ENCODE measurements around the gene COL19A1.
A peak's percentile ranks its signal among the peaks of the same experiment; 100 is the strongest.
"Not testable (repeated sequence)": the region's sequence is repeated elsewhere in the genome, so short reads cannot be mapped to it uniquely, and the experiment has no call there.

The COL19A1 gene

GRCh38 chr6:69901361-69901760 lies 35.0 kb downstream of the COL19A1 start:
- Histone ChIP-seq H3K4me1 (ENCODE audit: control insufficient read depth, insufficient read depth, low read length) (no peaks in the 10 kb centered on the region), H3K27ac (ENCODE audit: low read depth, low read length) (no peak overlapping the region), H3K9ac (ENCODE audit: low read depth, low read length) (no peak overlapping the region), H3K9me3 (ENCODE audit: control insufficient read depth, insufficient read depth, low read length) (no peaks in the 10 kb centered on the region), H3K36me3 (ENCODE audit: control insufficient read depth, insufficient read depth, low read length) (no peaks in the 10 kb centered on the region), H3K27me3 (ENCODE audit: control insufficient read depth, insufficient read depth, low read length) (no peaks in the 10 kb centered on the region), H3K4me3 (ENCODE audit: low read depth, low read length) (no peak overlapping the region)

GRCh38 chr6:69907981-69908498 lies 41.7 kb downstream of the COL19A1 start:
- Histone ChIP-seq H3K4me1 (ENCODE audit: control insufficient read depth, insufficient read depth, low read length) (peaks cover 3% of the 10 kb centered on the region; the same call in 1 of the 2 replicates), H3K27ac (ENCODE audit: low read depth, low read length) (no peak overlapping the region), H3K4me3 (ENCODE audit: low read depth, low read length) (no peak overlapping the region), H3K27me3 (ENCODE audit: control insufficient read depth, insufficient read depth, low read length) (no peaks in the 10 kb centered on the region), H3K9ac (ENCODE audit: low read depth, low read length) (no peak overlapping the region), H3K9me3 (ENCODE audit: control insufficient read depth, insufficient read depth, low read length) (no peaks in the 10 kb centered on the region), H3K36me3 (ENCODE audit: control insufficient read depth, insufficient read depth, low read length) (no peaks in the 10 kb centered on the region)

GRCh38 chr6:69913361-69913760 lies 47.0 kb downstream of the COL19A1 start:
- no peaks in the 10 kb centered on the region for H3K27me3 ChIP-seq (ENCODE audit: control insufficient read depth, insufficient read depth, low read length)
- H3K27ac ChIP-seq (ENCODE audit: low read depth, low read length): peak overlapping the region; percentile 55
- H3K9ac ChIP-seq (ENCODE audit: low read depth, low read length): no peak overlapping the region
- H3K4me1 ChIP-seq (ENCODE audit: control insufficient read depth, insufficient read depth, low read length): peaks cover 6% of the 10 kb centered on the region; the same call in 1 of the 2 replicates
- H3K9me3 ChIP-seq (ENCODE audit: control insufficient read depth, insufficient read depth, low read length): no peaks in the 10 kb centered on the region
- no peak overlapping the region for H3K4me3 ChIP-seq (ENCODE audit: low read depth, low read length)
- no peaks in the 10 kb centered on the region for H3K36me3 ChIP-seq (ENCODE audit: control insufficient read depth, insufficient read depth, low read length)

GRCh38 chr6:69914015-69914485 lies 47.7 kb downstream of the COL19A1 start:
- Histone ChIP-seq H3K4me3 (ENCODE audit: low read depth, low read length) (no peak overlapping the region), H3K27ac (ENCODE audit: low read depth, low read length) (peak overlapping the region; percentile 55), H3K9me3 (ENCODE audit: control insufficient read depth, insufficient read depth, low read length) (no peaks in the 10 kb centered on the region), H3K4me1 (ENCODE audit: control insufficient read depth, insufficient read depth, low read length) (peaks cover 6% of the 10 kb centered on the region; the same call in 1 of the 2 replicates), H3K27me3 (ENCODE audit: control insufficient read depth, insufficient read depth, low read length) (no peaks in the 10 kb centered on the region), H3K36me3 (ENCODE audit: control insufficient read depth, insufficient read depth, low read length) (no peaks in the 10 kb centered on the region), H3K9ac (ENCODE audit: low read depth, low read length) (no peak overlapping the region; the same call in 1 of the 2 replicates)

- no peaks in the 10 kb centered on the region for H3K27me3 ChIP-seq (ENCODE audit: control insufficient read depth, insufficient read depth, low read length)
- H3K27ac ChIP-seq (ENCODE audit: low read depth, low read length): no peak overlapping the region
- H3K9ac ChIP-seq (ENCODE audit: low read depth, low read length): no peak overlapping the region
- H3K4me3 ChIP-seq (ENCODE audit: low read depth, low read length): no peak overlapping the region
- no peaks in the 10 kb centered on the region for H3K36me3 ChIP-seq (ENCODE audit: control insufficient read depth, insufficient read depth, low read length)
- H3K9me3 ChIP-seq (ENCODE audit: control insufficient read depth, insufficient read depth, low read length): no peaks in the 10 kb centered on the region
- H3K4me1 ChIP-seq (ENCODE audit: control insufficient read depth, insufficient read depth, low read length): peaks cover 6% of the 10 kb centered on the region; the same call in 1 of the 2 replicates
Observed at GRCh38 chr6:69915346-69915745, 49.0 kb downstream of the COL19A1 start.

GRCh38 chr6:69917834-69918233 lies 51.5 kb downstream of the COL19A1 start:
- Histone ChIP-seq H3K4me1 (ENCODE audit: control insufficient read depth, insufficient read depth, low read length) (peaks cover 6% of the 10 kb centered on the region; the same call in 1 of the 2 replicates), H3K4me3 (ENCODE audit: low read depth, low read length) (no peak overlapping the region), H3K27me3 (ENCODE audit: control insufficient read depth, insufficient read depth, low read length) (no peaks in the 10 kb centered on the region), H3K36me3 (ENCODE audit: control insufficient read depth, insufficient read depth, low read length) (no peaks in the 10 kb centered on the region), H3K9ac (ENCODE audit: low read depth, low read length) (no peak overlapping the region), H3K9me3 (ENCODE audit: control insufficient read depth, insufficient read depth, low read length) (no peaks in the 10 kb centered on the region), H3K27ac (ENCODE audit: low read depth, low read length) (no peak overlapping the region)

- no peaks in the 10 kb centered on the region for H3K9me3 ChIP-seq (ENCODE audit: control insufficient read depth, insufficient read depth, low read length)
- peaks cover 2% of the 10 kb centered on the region; the same call in 1 of the 2 replicates for H3K4me1 ChIP-seq (ENCODE audit: control insufficient read depth, insufficient read depth, low read length)
- H3K9ac ChIP-seq (ENCODE audit: low read depth, low read length): no peak overlapping the region
- no peak overlapping the region for H3K4me3 ChIP-seq (ENCODE audit: low read depth, low read length)
- H3K27me3 ChIP-seq (ENCODE audit: control insufficient read depth, insufficient read depth, low read length): no peaks in the 10 kb centered on the region
- H3K27ac ChIP-seq (ENCODE audit: low read depth, low read length): no peak overlapping the region
- no peaks in the 10 kb centered on the region for H3K36me3 ChIP-seq (ENCODE audit: control insufficient read depth, insufficient read depth, low read length)
Observed at GRCh38 chr6:69918813-69919475, 52.6 kb downstream of the COL19A1 start.

- not testable (repeated sequence) for H3K9ac ChIP-seq (ENCODE audit: low read depth, low read length); H3K27me3 ChIP-seq (ENCODE audit: control insufficient read depth, insufficient read depth, low read length); H3K9me3 ChIP-seq (ENCODE audit: control insufficient read depth, insufficient read depth, low read length); H3K4me3 ChIP-seq (ENCODE audit: low read depth, low read length); H3K27ac ChIP-seq (ENCODE audit: low read depth, low read length); H3K36me3 ChIP-seq (ENCODE audit: control insufficient read depth, insufficient read depth, low read length); H3K4me1 ChIP-seq (ENCODE audit: control insufficient read depth, insufficient read depth, low read length)
Observed at GRCh38 chr6:69921066-69921465, 54.7 kb downstream of the COL19A1 start.

- not testable (repeated sequence) for H3K4me1 ChIP-seq (ENCODE audit: control insufficient read depth, insufficient read depth, low read length); H3K4me3 ChIP-seq (ENCODE audit: low read depth, low read length); H3K9me3 ChIP-seq (ENCODE audit: control insufficient read depth, insufficient read depth, low read length); H3K9ac ChIP-seq (ENCODE audit: low read depth, low read length); H3K36me3 ChIP-seq (ENCODE audit: control insufficient read depth, insufficient read depth, low read length); H3K27me3 ChIP-seq (ENCODE audit: control insufficient read depth, insufficient read depth, low read length); H3K27ac ChIP-seq (ENCODE audit: low read depth, low read length)
Observed at GRCh38 chr6:69921611-69922010, 55.3 kb downstream of the COL19A1 start.

- Histone ChIP-seq H3K27ac (ENCODE audit: low read depth, low read length) (no peak overlapping the region), H3K9me3 (ENCODE audit: control insufficient read depth, insufficient read depth, low read length) (no peaks in the 10 kb centered on the region), H3K4me1 (ENCODE audit: control insufficient read depth, insufficient read depth, low read length) (no peaks in the 10 kb centered on the region), H3K9ac (ENCODE audit: low read depth, low read length) (no peak overlapping the region), H3K36me3 (ENCODE audit: control insufficient read depth, insufficient read depth, low read length) (no peaks in the 10 kb centered on the region), H3K27me3 (ENCODE audit: control insufficient read depth, insufficient read depth, low read length) (no peaks in the 10 kb centered on the region), H3K4me3 (ENCODE audit: low read depth, low read length) (no peak overlapping the region)
Observed at GRCh38 chr6:69926745-69927144, 60.4 kb downstream of the COL19A1 start.

- Histone ChIP-seq H3K9ac (ENCODE audit: low read depth, low read length) (no peak overlapping the region), H3K27ac (ENCODE audit: low read depth, low read length) (no peak overlapping the region), H3K36me3 (ENCODE audit: control insufficient read depth, insufficient read depth, low read length) (no peaks in the 10 kb centered on the region), H3K4me3 (ENCODE audit: low read depth, low read length) (no peak overlapping the region), H3K27me3 (ENCODE audit: control insufficient read depth, insufficient read depth, low read length) (no peaks in the 10 kb centered on the region), H3K4me1 (ENCODE audit: control insufficient read depth, insufficient read depth, low read length) (no peaks in the 10 kb centered on the region), H3K9me3 (ENCODE audit: control insufficient read depth, insufficient read depth, low read length) (no peaks in the 10 kb centered on the region)
Observed at GRCh38 chr6:69933239-69933638, 66.9 kb downstream of the COL19A1 start.

Measured in HUES48 (cell line).